HAP-1 (cell line): ENCODE results near the gene SLC2A8.

Source experiments
- DNase-seq, 2 experiments: peaks; one replicate each; pipeline ENCODE4 v3.0.0-alpha.2; 2016 to 2020; ENCODE audit warnings: low spot score in 2 of 2
- H3K27me3 ChIP-seq: fragments of 250-450 bp; sonication (Bioruptor Pico); 2 replicates; pipeline ENCODE4 v1.5.1; 2020; ENCODE audit warnings: low read depth, mild to moderate bottlenecking, moderate library complexity
- H3K36me3 ChIP-seq: fragments of 250-450 bp; sonication (Bioruptor Pico); replicated peaks from 2 replicates; pipeline ENCODE4 v1.5.1; 2020; ENCODE audit warnings: mild to moderate bottlenecking
- H3K4me1 ChIP-seq: fragments of 250-450 bp; sonication (Bioruptor Pico); 2 replicates; pipeline ENCODE4 v1.5.1; 2020; ENCODE audit warnings: mild to moderate bottlenecking
- H3K4me3 ChIP-seq: fragments of 250-450 bp; sonication (Bioruptor Pico); 2 replicates; pipeline ENCODE4 v1.5.1; 2020; ENCODE audit warnings: mild to moderate bottlenecking, moderate library complexity
- H3K9me3 ChIP-seq: fragments of 250-450 bp; sonication (Bioruptor Pico); 2 replicates; pipeline ENCODE4 v1.5.1; 2020; ENCODE audit warnings: mild to moderate bottlenecking, moderate library complexity
- in situ Hi-C: fragments of 300-500 bp; cut with MboI; formaldehyde crosslinking; loops from 3 replicates; pipeline ENCODE4 v1.14.3; 2020; ENCODE audit warnings: low sequenced_read_pairs, inconsistent platforms, mixed read lengths

Gene SLC2A8

GRCh38 chr9:127388856-127389238 lies 8.1 kb upstream of the SLC2A8 start:
- DNase-seq, result peak in 1 of 2 experiments; percentile 41
- Histone ChIP-seq H3K4me3 (no peak overlapping the region), H3K9me3 (no peaks in the 10 kb centered on the region), H3K4me1 (peaks cover 15% of the 10 kb centered on the region), H3K36me3 (no peaks in the 10 kb centered on the region), H3K27me3 (no peaks in the 10 kb centered on the region)
- in situ Hi-C loops, result no loop called here

GRCh38 chr9:127389381-127390247 lies 7.4 kb upstream of the SLC2A8 start:
- in situ Hi-C loops, result loop anchor here (10.0 kb wide), 1 partner anchor 175 kb away; no protein-coding TSS in a partner anchor
- no peaks in the 10 kb centered on the region for H3K36me3 ChIP-seq
- no peak for DNase-seq
- H3K9me3 ChIP-seq, result no peaks in the 10 kb centered on the region
- H3K27me3 ChIP-seq, result no peaks in the 10 kb centered on the region
- no peak overlapping the region for H3K4me3 ChIP-seq
- peaks cover 15% of the 10 kb centered on the region for H3K4me1 ChIP-seq

- no peak for DNase-seq
- Histone ChIP-seq H3K27me3 (no peaks in the 10 kb centered on the region), H3K9me3 (no peaks in the 10 kb centered on the region), H3K4me1 (peaks cover 15% of the 10 kb centered on the region), H3K36me3 (no peaks in the 10 kb centered on the region), H3K4me3 (no peak overlapping the region)
- in situ Hi-C loops, result loop anchor here (10.0 kb wide), 1 partner anchor 175 kb away; no protein-coding TSS in a partner anchor
Observed at GRCh38 chr9:127390248-127390545, 6.8 kb upstream of the SLC2A8 start.

GRCh38 chr9:127390563-127390962 lies 6.4 kb upstream of the SLC2A8 start:
- in situ Hi-C loops, result loop anchor here (10.0 kb wide), 1 partner anchor 176 kb away; no protein-coding TSS in a partner anchor
- H3K4me3 ChIP-seq, result no peak overlapping the region
- H3K27me3 ChIP-seq, result no peaks in the 10 kb centered on the region
- no peaks in the 10 kb centered on the region for H3K36me3 ChIP-seq
- DNase-seq, result no peak
- no peaks in the 10 kb centered on the region for H3K9me3 ChIP-seq
- peaks cover 15% of the 10 kb centered on the region for H3K4me1 ChIP-seq

- no peak for DNase-seq
- no peak overlapping the region for H3K4me3 ChIP-seq
- in situ Hi-C loops, result loop anchor here (10.0 kb wide), 1 partner anchor 177 kb away; no protein-coding TSS in a partner anchor
- H3K27me3 ChIP-seq, result no peaks in the 10 kb centered on the region
- H3K9me3 ChIP-seq, result no peaks in the 10 kb centered on the region
- H3K36me3 ChIP-seq, result no peaks in the 10 kb centered on the region
- peaks cover 15% of the 10 kb centered on the region for H3K4me1 ChIP-seq
Observed at GRCh38 chr9:127392166-127392565, 4.8 kb upstream of the SLC2A8 start.

- no peak for DNase-seq
- Histone ChIP-seq H3K36me3 (no peaks in the 10 kb centered on the region), H3K9me3 (no peaks in the 10 kb centered on the region), H3K27me3 (no peaks in the 10 kb centered on the region), H3K4me3 (no peak overlapping the region), H3K4me1 (peaks cover 12% of the 10 kb centered on the region)
- in situ Hi-C loops, result loop anchor here (10.0 kb wide), 1 partner anchor 178 kb away; no protein-coding TSS in a partner anchor
Observed at GRCh38 chr9:127392976-127393375, 4.0 kb upstream of the SLC2A8 start.

GRCh38 chr9:127393645-127394044 lies 3.3 kb upstream of the SLC2A8 start:
- Histone ChIP-seq H3K4me1 (peaks cover 8% of the 10 kb centered on the region), H3K36me3 (no peaks in the 10 kb centered on the region), H3K9me3 (no peaks in the 10 kb centered on the region), H3K27me3 (no peaks in the 10 kb centered on the region), H3K4me3 (no peak overlapping the region)
- in situ Hi-C loops, result loop anchor here (10.0 kb wide), 1 partner anchor 179 kb away; no protein-coding TSS in a partner anchor
- DNase-seq, result no peak

- Histone ChIP-seq H3K36me3 (peaks cover 4% of the 10 kb centered on the region; the same call in 1 of the 2 replicates), H3K4me3 (no peak overlapping the region; the same call in 1 of the 2 replicates), H3K9me3 (no peaks in the 10 kb centered on the region), H3K27me3 (no peaks in the 10 kb centered on the region), H3K4me1 (no peaks in the 10 kb centered on the region; the same call in none of the 2 replicates)
- DNase-seq, result no peak
- in situ Hi-C loops, result loop anchor here (10.0 kb wide), 1 partner anchor 181 kb away; no protein-coding TSS in a partner anchor
Observed at GRCh38 chr9:127395497-127396252, 1.3 kb upstream of the SLC2A8 start.

GRCh38 chr9:127396253-127396807 lies 639 bp upstream of the SLC2A8 start:
- in situ Hi-C loops, result loop anchor here (10.0 kb wide), 1 partner anchor 182 kb away; no protein-coding TSS in a partner anchor
- Histone ChIP-seq H3K9me3 (no peaks in the 10 kb centered on the region), H3K4me3 (peak overlapping the region; percentile 35), H3K27me3 (no peaks in the 10 kb centered on the region), H3K36me3 (peaks cover 10% of the 10 kb centered on the region; the same call in 1 of the 2 replicates), H3K4me1 (no peaks in the 10 kb centered on the region; the same call in none of the 2 replicates)
- DNase-seq, result no peak

- Histone ChIP-seq H3K9me3 (no peaks in the 10 kb centered on the region), H3K4me3 (peak overlapping the region; percentile 53), H3K36me3 (peaks cover 15% of the 10 kb centered on the region; the same call in 1 of the 2 replicates), H3K27me3 (no peaks in the 10 kb centered on the region), H3K4me1 (no peaks in the 10 kb centered on the region; the same call in none of the 2 replicates)
- DNase-seq, result peak; percentile 28 to 67
- in situ Hi-C loops, result loop anchor here (10.0 kb wide), 1 partner anchor 183 kb away; no protein-coding TSS in a partner anchor
Observed at GRCh38 chr9:127397646-127398274, 791 bp downstream of the SLC2A8 start.

GRCh38 chr9:127398275-127398647 lies 1.3 kb downstream of the SLC2A8 start:
- H3K4me1 ChIP-seq, result no peaks in the 10 kb centered on the region; the same call in none of the 2 replicates
- DNase-seq, result no peak
- H3K36me3 ChIP-seq, result peaks cover 15% of the 10 kb centered on the region; the same call in 1 of the 2 replicates
- H3K4me3 ChIP-seq, result peak overlapping the region; percentile 53
- in situ Hi-C loops, result loop anchor here (10.0 kb wide), 1 partner anchor 183 kb away; no protein-coding TSS in a partner anchor
- H3K27me3 ChIP-seq, result no peaks in the 10 kb centered on the region
- H3K9me3 ChIP-seq, result no peaks in the 10 kb centered on the region

- Histone ChIP-seq H3K4me1 (no peaks in the 10 kb centered on the region; the same call in 1 of the 2 replicates), H3K4me3 (no peak overlapping the region; the same call in 1 of the 2 replicates), H3K9me3 (no peaks in the 10 kb centered on the region), H3K27me3 (no peaks in the 10 kb centered on the region), H3K36me3 (peaks cover 20% of the 10 kb centered on the region; the same call in 1 of the 2 replicates)
- in situ Hi-C loops, result loop anchor here (10.0 kb wide), 1 partner anchor 184 kb away; no protein-coding TSS in a partner anchor
- DNase-seq, result no peak
Observed at GRCh38 chr9:127398715-127399400, 1.9 kb downstream of the SLC2A8 start.
